Neuron (in vitro differentiated cells): Measurements from ENCODE around the gene EHMT2.
"Not testable (repeated sequence)": the region's sequence is repeated elsewhere in the genome, so short reads cannot be mapped to it uniquely, and the experiment has no call there.

ENCODE experiments used
- H2AFZ ChIP-seq: one replicate; pipeline ENCODE4 v1.6.1; 2013; ENCODE audit warnings: low read depth, mild to moderate bottlenecking, inconsistent platforms, low read length, moderate library complexity
- H3K27me3 ChIP-seq: one replicate; pipeline ENCODE4 v1.6.1; 2013; ENCODE audit warnings: low read length; ENCODE audit not compliant: insufficient read depth
- H3K36me3 ChIP-seq: one replicate; pipeline ENCODE4 v1.6.1; 2013; ENCODE audit warnings: low read length; ENCODE audit not compliant: insufficient read depth
- H3K4me1 ChIP-seq: one replicate; pipeline ENCODE4 v1.6.1; 2013; ENCODE audit warnings: low read length; ENCODE audit not compliant: insufficient read depth
- H3K4me3 ChIP-seq: 2 replicates; pipeline ENCODE4 v1.5.1; 2013; ENCODE audit warnings: mild to moderate bottlenecking, low read length, moderate library complexity
- H3K9me3 ChIP-seq: one replicate; pipeline ENCODE4 v1.6.1; 2013; ENCODE audit warnings: low read length

EHMT2 gene

DNA sequence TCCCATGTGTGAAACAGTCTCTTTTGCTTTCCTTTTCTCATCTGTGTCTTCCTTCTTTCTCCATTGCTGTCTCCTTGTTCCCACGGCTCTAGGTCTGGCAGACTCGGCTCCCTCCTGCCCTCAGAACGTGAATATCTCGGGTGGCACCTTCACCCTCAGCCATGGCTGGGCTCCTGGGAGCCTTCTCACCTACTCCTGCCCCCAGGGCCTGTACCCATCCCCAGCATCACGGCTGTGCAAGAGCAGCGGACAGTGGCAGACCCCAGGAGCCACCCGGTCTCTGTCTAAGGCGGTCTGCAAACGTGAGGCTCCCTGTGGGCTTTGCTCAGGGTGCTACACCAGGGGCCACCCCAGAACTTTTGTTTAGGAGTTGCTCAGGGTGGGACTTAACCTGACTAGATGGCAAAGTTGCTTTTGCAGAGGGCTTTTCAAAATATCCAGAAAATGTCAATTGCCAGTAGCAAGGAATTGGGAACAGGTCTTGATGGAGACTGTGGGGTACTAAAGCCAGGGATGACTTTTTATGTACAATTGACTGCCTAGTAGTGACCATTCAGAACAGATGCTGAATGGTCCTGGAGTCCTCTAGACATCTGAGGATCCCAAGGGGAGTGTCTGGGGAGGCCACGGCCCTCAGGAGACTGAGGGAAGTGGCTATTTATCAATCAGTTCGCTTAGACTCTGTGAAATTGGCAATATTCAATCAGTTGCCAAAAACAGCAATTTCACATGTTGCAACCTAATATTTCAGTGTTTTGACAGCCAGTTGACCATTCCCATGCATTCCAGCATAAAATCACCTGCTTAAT is 30.6 kb upstream of the EHMT2 start:
- Histone ChIP-seq H3K4me1 (peaks cover 2% of the 10 kb centered on the region), H3K27me3 (no peaks in the 10 kb centered on the region), H3K9me3 (no peaks in the 10 kb centered on the region), H2AFZ (no peak overlapping the region), H3K4me3 (no peak overlapping the region), H3K36me3 (no peaks in the 10 kb centered on the region)

DNA sequence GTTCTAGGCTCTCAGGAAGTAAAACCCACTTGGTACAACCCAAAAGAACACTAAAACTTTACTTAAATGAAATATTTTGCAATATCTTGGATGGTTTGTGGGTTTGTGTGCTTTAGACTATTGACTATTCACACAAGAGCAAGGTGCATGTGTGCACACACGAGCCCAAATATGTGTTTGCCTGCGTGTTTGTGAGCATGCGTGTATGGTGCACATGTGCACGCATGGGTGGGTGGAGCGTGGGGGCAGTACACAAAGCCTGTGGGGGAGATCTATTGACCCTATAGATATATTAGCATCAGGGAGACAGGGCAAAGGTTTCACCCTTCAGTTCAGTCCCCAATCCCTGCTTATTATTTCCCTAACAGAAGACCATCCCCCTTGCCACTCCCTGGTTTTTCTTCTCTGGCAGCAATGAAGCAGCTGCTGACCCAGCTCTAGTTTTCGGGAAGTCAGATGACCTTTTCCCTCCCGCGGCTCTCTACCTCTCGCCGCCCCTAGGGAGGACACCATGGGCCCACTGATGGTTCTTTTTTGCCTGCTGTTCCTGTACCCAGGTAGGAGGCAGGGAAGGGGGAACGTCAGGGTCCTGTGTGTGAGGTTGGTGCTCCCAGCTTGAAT is 29.9 kb upstream of the EHMT2 start, which contains the start of gene C2:
TSS of gene C2 (plus strand) at position 476 of the 621 bp plus-strand sequence. CDS start at position 512, 36 bp downstream.
- no peaks in the 10 kb centered on the region for H3K27me3 ChIP-seq
- H3K4me1 ChIP-seq: peaks cover 2% of the 10 kb centered on the region
- H3K9me3 ChIP-seq: no peaks in the 10 kb centered on the region
- no peak within 1 kb of the TSS for H2AFZ ChIP-seq
- H3K36me3 ChIP-seq: no peaks in the 10 kb centered on the region
- H3K4me3 ChIP-seq: no peak within 1 kb of the TSS

DNA sequence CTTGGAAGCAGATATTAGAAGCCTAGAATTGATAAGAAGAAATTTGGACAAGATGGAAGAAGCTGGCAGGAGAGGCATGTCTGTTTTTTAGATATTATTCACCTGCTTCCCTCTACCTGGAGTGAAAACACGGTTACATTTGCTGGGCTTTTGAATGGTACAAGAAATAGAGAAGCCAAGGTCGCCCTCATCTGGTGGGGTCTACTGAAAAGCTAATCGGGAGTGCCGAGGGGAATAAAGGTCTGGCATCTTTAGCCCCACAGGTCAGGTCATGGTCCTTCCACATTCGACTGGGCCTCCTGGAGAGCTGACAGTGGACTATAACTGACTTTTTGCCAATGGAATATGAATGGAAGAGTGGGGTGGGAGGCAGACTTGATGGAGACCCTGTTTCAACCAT is 25.4 kb upstream of the EHMT2 start:
- Histone ChIP-seq H3K9me3 (no peaks in the 10 kb centered on the region), H3K4me3 (no peak overlapping the region), H3K27me3 (no peaks in the 10 kb centered on the region), H3K36me3 (no peaks in the 10 kb centered on the region), H2AFZ (no peak overlapping the region), H3K4me1 (peaks cover 2% of the 10 kb centered on the region)

DNA sequence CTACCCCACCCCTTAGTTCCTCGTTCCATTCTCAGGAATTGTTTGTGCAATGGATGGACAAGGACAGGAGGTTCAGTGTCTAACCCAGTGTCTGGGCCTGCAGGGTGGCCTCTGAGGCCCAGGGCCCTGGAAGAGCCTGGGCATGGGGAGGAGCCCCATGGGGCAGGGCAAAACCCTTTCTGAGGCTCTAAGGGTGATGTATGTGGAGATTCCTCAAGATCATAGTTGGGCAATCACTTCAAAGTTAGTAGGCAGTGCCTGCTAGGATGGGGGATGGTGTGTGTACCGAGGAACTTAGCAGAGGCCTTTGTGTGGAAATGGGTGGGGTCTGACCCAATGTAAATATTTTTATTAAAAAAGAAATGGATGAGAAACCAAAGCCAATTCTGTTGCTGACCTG is 23.3 kb upstream of the EHMT2 start:
- no peak overlapping the region for H2AFZ ChIP-seq
- H3K4me1 ChIP-seq: no peaks in the 10 kb centered on the region
- H3K36me3 ChIP-seq: no peaks in the 10 kb centered on the region
- H3K4me3 ChIP-seq: no peak overlapping the region
- H3K9me3 ChIP-seq: peaks cover 2% of the 10 kb centered on the region
- H3K27me3 ChIP-seq: no peaks in the 10 kb centered on the region

DNA sequence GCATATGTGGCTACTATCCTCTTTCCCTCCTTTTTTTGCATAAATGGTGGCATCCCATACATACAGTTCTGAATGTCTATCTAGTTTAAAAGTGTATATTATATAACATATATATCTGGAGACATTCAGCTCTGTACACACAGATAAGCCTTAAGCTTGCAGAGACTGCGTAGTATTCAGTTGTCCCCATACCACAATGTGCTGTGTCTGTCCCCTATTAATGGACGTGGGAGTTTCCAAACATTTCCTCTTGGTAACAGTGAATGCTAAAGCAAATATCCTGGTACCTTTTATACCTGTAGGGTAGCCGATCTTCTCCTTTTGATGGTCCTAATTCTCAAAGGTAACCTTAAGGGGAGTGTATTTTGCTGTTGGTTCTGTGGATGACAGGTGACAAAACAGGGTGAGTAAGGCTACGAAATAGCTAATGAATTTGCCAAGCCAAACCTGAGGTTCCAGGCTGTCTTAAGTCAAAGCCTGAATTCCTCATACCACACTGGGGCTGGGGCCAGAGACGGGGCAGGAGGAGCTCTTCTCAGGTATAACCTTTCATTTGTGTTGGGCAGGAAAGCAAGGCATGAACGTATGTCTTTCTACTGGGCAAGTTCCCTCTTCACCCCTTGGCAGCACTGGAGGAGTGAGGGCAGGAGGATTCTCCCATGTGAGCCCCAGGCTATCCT is 22.3 kb upstream of the EHMT2 start:
- no peak overlapping the region for H3K4me3 ChIP-seq
- H3K36me3 ChIP-seq: no peaks in the 10 kb centered on the region
- no peak overlapping the region for H2AFZ ChIP-seq
- no peaks in the 10 kb centered on the region for H3K4me1 ChIP-seq
- H3K9me3 ChIP-seq: peaks cover 3% of the 10 kb centered on the region
- H3K27me3 ChIP-seq: no peaks in the 10 kb centered on the region

DNA sequence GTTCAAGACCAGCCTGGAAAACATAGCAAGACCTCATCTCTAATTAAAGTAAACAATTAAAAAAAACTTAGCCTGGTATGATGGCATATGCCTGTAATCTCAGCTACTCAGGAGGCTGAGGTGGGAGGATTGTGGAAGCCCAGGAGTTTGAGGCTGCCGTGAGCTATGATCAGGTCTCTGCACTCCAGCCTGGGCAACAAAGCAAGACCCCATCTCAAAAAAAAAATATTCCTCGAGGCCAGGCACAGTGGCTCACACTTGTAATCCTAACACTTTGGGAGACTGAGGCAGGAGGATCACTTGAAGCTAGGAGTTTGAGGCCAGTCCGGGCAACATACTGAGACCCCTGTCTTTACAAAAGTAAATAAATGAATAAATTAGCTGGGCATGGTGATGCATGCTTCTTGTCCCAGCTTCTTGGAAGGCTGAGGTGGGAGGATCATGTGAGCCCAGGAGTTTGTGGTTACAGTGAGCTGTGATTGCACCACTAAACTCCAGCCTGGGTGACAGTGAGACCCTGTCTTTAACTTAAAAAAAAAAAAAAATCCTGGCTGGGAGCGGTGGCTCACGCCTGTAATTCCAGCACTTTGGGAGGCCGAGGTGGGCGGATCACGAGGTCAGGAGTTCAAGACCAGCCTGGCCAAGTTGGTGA is 20.7 kb upstream of the EHMT2 start:
- no peaks in the 10 kb centered on the region for H3K27me3 ChIP-seq
- no peaks in the 10 kb centered on the region for H3K4me1 ChIP-seq
- H3K36me3 ChIP-seq: no peaks in the 10 kb centered on the region
- no peak overlapping the region for H2AFZ ChIP-seq
- H3K9me3 ChIP-seq: peaks cover 3% of the 10 kb centered on the region
- no peak overlapping the region for H3K4me3 ChIP-seq

DNA sequence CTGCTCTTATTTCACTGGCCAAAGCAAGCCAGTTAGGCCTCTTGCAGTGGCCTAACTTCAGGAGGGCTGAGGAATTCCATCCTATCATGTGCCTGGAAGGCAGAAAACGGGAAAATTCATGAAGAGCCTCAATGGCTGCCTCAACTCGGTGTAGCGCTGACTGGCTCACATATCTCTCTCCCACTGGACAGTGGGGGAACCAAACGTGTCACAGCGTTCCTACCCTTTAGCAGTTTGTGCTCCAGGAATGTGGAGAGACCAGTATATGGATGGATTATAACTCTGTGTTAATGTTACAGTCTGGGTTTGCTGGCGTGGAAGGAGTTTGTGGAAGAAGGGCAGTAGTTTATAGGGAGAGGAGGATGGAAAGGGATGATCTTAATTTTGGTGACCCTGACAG is 18.3 kb upstream of the EHMT2 start:
- Histone ChIP-seq H3K4me3 (no peak overlapping the region), H3K4me1 (peaks cover 3% of the 10 kb centered on the region)

DNA sequence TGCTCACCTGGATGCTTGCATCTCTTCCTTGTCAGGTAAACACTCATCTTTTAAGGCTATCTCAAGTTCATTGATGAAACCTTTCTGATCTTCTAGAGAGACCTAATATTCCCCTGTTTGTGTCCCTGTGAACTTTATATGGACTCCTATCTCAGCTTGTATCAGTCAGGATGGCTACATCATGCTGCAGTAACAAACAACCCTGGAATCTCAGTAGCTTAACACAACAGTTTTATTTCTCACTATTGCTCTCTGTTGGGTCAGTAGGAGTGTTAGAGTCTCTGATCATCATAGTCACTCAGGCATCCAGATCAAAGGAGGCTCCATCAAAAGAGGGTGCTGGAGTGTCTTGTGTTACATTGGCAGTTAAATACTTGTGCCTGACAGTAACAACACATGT is 17.9 kb upstream of the EHMT2 start:
- H3K9me3 ChIP-seq: peaks cover 3% of the 10 kb centered on the region
- H3K36me3 ChIP-seq: no peaks in the 10 kb centered on the region
- no peaks in the 10 kb centered on the region for H3K27me3 ChIP-seq
- no peak overlapping the region for H3K4me3 ChIP-seq
- H2AFZ ChIP-seq: no peak overlapping the region
- H3K4me1 ChIP-seq: peaks cover 3% of the 10 kb centered on the region

More for the DNA sequence above, 18.3 kb upstream of the EHMT2 start:
- Histone ChIP-seq H3K27me3 (no peaks in the 10 kb centered on the region), H3K36me3 (no peaks in the 10 kb centered on the region), H2AFZ (no peak overlapping the region), H3K9me3 (peaks cover 3% of the 10 kb centered on the region)

DNA sequence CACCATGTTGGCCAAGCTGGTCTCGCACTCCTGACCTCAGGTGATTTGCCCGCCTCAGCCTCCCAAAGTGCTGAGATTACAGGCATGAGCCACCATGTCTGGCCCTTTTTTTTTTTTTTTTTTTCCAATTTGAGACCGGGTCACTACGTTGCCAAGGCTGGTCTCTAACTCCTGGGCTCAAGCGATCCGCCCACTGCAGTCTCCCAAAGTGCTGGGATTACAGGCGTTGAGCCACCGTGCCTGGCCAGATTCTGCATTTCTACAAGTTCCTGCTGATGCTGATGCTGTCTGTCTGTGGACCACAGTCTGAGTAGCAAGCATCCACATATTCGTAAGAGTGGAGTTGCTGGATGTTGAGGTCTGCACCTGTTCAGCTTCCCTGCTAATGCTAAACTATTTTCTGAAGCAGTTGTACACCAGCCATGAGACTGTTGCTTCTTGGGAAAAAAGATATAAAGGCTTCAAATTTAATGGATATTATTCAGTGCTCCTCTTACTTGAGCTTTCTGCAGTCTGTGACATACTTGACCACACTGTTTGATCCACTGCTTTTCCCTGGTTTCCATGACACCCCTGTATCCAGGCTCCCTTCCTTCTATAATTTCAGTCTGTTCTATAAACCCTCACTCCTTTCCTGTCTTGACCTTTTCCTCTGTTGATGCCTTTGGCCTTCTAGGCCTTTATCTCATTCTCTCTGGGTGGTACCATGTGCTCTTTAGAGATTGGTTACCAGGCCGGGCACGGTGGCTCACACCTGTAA is 14.5 kb upstream of the EHMT2 start:
- Histone ChIP-seq H2AFZ (no peak overlapping the region), H3K9me3 (peaks cover 3% of the 10 kb centered on the region), H3K4me3 (no peak overlapping the region), H3K4me1 (peaks cover 3% of the 10 kb centered on the region), H3K36me3 (no peaks in the 10 kb centered on the region), H3K27me3 (no peaks in the 10 kb centered on the region)

DNA sequence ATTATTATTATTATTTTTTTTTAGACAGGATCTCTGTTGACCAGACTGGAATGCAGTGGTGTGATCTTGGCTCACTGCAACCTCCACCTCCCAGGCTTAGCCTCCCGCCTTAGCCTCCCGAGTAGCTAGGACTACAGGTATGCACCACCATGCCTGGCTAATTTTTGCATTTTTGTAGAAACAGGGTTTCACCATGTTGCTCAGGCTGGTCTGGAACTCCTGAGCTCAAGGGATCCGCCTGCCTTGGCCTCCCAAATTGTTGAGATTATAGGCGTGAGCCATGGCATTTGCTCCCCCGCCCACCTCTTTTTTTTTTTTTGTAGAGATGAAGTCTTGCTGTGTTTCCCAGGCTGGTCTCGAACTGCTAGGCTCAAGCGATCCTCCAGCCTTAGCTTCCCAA is 11.8 kb upstream of the EHMT2 start:
- not testable (repeated sequence) for H3K27me3 ChIP-seq, H2AFZ ChIP-seq, H3K36me3 ChIP-seq, H3K4me1 ChIP-seq, H3K9me3 ChIP-seq, H3K4me3 ChIP-seq

DNA sequence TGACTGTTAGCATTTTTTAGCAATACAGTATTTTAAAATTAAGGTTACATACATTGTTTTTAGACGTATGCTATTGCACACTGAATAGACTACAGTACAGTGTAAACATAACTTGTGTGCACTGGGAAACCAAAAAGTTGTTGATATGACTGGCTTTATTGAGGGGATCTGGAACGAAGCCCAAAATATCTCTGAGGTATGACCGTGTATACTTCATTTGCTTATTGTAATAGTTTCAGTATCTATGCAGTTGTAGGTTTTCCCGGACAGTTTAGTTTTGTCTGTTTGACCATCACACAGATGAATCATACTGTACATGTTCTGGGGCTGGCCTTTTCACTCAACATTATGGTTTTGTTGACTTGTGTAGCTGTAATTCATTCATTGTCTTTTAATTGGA is 11.3 kb upstream of the EHMT2 start:
- H3K27me3 ChIP-seq: no peaks in the 10 kb centered on the region
- no peak overlapping the region for H2AFZ ChIP-seq
- H3K4me1 ChIP-seq: peaks cover 3% of the 10 kb centered on the region
- no peaks in the 10 kb centered on the region for H3K36me3 ChIP-seq
- H3K4me3 ChIP-seq: no peak overlapping the region
- H3K9me3 ChIP-seq: no peaks in the 10 kb centered on the region

DNA sequence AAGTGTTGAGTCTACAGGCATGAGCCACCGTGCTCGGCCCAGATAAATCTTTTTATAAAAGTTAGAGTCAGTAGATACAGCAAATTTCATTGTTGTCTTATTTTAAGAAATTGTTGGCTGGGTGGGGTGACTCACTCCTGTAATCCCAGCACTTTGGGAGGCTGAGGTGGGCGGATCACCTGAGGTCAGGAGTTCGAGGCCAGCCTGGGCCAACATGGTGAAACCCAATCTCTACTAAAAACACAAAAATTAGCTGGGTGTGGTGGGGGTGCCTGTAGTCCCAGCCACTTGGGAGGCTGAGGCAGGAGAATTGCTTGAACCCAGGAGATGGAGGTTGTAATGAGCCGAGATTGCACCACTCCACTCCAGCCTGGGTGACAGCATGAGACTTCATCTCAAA is 10.8 kb upstream of the EHMT2 start:
- H3K9me3 ChIP-seq, H3K36me3 ChIP-seq, H3K27me3 ChIP-seq, H3K4me1 ChIP-seq, H2AFZ ChIP-seq, H3K4me3 ChIP-seq: not testable (repeated sequence)
